Astrocyte of the hippocampus (primary cell): ENCODE data around the gene SHMT1.
A peak's percentile ranks its signal among the peaks of the same experiment; 100 is the strongest.
"Not testable (repeated sequence)": the region's sequence is repeated elsewhere in the genome, so short reads cannot be mapped to it uniquely, and the experiment has no call there.

Experiments used
- DNase-seq: peaks from one replicate; pipeline ENCODE4 v3.0.0; 2011; ENCODE audit warnings: low read depth, low spot score

Gene SHMT1

DNA sequence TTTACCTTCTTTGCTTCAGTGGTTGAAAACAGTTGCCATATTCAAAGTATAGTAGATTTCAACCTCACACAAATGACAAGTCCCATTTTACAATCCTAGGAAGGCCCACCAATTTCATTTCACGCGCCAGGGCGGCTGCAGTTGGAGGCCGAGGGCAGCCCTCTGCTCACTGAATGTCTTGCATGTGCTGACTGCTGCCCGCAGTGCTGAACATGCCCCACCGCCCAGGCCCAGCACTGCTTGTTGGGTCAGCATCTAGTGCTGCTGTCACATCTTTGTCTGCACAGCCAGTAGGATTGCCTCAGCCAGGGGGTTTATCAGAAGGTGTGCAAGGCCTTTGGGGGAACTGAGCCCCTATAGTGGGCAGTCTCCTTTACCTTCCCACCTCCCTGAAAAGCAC, 36.8 kb downstream of the SHMT1 start:
- DNase-seq: no peak

DNA sequence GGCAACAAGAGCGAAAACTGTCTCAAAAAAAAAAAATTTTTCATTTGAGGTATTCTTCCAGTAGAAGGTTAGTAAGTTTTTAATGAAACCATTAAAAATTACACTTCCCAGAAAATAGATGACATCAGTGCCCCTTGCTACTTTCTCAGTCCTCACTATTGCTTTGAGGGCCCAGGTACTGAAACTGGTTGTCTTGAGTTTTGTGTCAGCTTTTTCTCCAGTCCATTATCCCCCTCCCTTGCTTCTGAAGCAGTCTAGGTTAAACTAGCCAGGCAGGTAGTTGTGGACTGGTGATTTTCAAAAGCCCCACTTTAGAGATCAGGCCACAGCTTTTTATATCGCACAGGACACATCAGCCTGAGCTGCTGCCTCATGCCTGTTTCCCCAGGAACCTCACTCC, 37.3 kb downstream of the SHMT1 start:
- no peak for DNase-seq

DNA sequence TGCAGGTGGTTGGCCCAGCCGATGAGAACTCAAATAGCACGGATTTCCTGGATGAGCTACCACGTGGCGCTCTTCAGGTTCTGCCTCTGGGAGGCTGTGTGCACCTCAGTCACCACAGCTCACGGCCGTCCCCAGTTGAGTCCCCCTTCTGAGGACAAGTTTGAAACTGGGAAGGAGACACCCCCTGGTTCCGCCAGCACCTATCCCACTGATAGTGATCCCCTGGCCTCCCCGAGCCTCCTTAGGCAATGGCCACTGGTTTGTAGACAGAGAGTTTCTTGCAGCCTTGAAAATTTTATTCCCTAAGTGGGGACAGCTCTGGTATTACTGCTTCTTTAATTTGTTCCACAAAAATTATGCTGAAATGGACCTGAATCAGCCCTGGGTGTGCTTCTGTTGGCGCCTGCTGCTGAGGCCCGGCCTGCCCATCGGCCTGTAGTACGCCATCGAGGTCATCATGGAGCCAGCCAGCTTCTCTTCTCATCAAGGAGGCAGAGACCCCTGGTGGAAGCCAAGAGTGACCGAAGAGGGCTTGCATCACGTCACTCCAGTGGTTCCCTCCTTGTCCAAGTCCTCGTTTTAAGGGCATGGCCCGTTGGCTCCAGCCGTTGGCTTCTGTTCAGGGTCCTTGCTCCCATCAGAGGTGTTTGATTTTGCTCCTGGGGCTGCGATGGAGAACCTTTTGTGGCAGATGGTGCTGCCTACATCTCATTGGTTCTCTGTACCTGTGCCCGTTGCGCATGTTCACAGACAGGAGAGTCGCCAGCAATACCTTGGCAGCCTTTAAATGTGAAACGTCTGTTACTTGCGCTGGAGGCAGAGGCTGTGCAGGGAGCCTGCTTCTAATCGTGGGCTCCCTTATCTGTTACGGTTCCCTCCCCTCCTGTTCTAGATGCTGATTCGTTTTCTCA, 39.0 kb downstream of the SHMT1 start:
- no peak for DNase-seq

GRCh38 chr17:18323507-18324139, 39.7 kb downstream of the SHMT1 start:
- DNase-seq: no peak

DNA sequence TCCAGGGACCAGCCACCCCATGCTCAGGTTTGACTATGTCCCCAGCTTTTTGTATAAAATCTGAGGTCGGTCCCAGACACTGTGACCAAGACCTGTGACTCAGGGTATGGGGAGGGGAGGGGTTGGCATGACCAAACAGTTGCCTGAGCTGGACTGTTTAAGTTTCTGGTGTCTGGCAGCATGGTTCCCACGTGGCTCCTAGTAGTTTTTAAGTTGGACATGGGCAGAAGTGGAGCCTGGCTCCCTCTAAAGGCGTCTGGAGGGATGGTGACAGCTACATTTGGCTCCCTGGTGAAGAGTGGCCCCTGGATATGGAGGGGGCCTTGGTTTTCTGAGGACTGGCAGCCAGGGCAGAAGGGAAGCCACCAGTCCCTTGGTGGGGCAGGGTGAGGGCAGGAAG, 40.3 kb downstream of the SHMT1 start:
- no peak for DNase-seq

DNA sequence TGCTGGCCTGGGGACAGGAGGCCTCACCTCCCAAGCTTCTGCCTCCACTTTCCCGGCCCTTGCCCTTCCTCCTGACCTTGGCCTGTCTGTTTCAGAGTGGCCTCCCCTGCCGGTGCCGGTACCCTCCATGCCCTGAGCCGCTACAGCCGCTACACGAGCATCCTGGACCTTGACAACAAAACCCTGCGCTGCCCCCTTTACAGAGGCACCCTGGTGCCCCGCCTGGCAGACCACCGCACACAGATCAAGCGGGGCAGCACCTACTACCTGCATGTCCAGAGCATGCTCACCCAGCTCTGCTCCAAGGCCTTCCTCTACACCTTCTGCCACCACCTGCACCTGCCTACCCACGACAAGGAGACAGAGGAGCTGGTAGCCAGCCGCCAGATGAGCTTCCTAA, 40.8 kb downstream of the SHMT1 start:
- no peak for DNase-seq

GRCh38 chr17:18321309-18321708, 42.0 kb downstream of the SHMT1 start:
- no peak for DNase-seq

DNA sequence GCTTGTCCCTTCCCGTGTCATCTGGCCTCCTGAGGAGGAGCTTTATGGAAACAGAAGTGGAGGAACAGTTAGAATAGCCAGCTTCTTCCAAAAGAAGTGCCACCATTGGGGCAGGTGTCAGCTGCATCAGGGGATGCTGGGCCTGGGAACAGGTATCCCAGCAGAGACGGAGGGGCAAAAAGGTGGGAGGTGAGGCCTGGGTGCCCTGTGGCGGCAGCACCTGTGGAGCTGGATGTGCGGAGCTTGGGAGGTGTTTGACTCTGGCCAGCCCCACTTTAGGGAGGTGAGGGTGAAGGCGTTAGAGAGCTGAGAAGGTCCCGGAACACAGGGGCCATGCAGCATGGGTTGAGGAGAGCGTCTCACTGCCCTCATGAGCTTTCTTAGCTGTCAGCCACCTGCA, 43.0 kb downstream of the SHMT1 start:
- no peak for DNase-seq

- peak; percentile 69 for DNase-seq
Measured at GRCh38 chr17:18319604-18320256, 43.6 kb downstream of the SHMT1 start.

DNA sequence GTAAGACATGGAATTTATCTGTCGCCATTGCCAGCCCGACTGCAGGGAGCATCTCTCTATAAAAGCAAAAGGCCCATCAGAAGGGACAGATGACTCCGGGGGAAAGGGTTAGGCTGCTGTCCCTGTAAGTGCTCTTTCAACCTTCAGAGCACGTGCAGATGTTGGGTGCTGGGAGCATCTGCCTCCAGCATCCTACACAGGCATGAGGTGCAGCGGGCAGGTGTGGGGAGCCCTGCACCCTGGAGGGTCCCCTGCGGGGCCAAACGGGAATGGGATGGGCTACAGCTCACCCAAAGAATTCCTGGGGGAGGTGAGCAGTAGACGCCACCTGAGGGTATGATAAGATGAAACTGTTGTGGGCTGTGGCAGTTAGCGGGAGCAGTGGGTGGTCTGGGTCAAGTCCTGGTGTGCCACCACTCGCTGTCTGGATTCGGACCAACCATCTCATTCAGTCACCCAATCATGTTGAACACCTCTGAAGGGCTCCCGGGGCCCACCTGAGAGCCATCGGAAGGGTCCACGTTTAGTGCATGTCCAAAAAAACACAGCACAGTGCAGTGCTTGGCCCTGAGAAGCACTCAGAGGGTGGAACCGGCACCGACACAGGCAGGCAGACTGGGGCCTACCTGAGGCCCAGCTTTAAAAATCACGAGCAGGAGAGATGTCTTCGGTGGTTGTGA, 44.4 kb downstream of the SHMT1 start:
- no peak for DNase-seq

DNA sequence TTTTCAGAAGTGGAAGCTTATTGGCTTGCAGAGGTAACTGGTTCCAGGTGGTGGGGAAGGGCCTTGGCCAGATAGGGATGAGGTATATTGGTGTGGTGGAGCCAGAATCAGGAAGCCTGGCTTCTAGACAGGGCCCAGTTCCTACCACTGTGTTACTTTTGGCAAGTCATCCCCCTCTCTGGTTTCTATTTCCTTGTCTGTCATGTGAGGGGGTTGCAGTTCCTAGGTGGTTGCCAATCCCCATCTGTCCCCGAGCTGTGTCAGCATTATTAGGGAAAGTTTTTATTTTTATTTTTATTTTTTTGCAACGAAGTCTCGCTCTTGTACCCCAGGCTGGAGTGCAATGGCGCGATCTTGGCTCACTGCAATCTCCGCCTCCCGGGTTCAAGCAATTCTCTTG, 45.2 kb downstream of the SHMT1 start:
- DNase-seq: no peak

GRCh38 chr17:18315961-18316360, 47.4 kb downstream of the SHMT1 start:
- no peak for DNase-seq

- DNase-seq: no peak
Measured at GRCh38 chr17:18315562-18315922, 47.8 kb downstream of the SHMT1 start.

DNA sequence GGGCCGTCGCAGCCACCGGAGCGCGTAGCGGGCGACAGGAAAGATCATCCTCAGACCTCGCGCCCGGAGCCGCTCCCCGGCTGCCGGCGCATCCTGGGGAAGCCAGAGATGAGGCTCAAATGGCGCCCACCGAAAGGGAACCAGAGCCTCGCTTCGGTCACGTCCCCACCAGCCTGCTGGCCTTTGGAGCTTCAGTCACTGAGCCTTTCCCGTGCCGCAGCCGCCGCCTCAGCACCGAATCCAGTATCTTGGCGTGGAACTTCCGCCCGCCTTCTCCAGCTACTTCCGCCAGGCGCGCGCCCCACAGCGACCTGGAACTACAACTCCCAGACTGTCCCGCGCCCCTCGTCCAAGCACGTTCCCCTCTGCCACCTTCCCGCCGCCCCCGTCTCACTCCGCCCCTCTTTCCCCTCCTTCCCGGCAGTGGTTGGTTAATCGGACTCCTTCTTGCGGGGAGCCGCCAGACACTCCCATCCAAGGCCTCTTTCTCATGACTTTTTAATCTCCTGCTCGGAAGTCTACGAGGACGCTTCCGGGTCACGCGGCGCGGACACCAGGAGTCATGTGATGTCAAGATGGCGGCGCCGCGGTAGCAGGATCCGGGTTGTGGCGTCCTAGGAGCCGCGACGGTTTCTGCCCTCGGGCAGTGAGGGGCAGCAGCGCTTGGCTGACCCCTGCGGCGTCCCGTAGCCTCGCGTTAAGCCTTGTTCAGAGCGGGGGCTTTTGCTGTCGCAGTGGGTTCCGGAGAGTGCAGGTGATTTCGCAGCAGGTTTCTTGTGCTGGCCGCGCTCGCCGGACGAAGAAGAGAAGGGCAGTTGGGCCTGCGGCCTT, 48.4 kb downstream of the SHMT1 start, which contains the start of the genes SMCR8 and TOP3A:
Gene SMCR8 (plus strand): TSS at position 563 of the 831 bp plus-strand sequence. CDS start 497 bp downstream, outside the sequence.
Gene TOP3A (minus strand): TSS at position 264 of the 831 bp plus-strand sequence. CDS start 216 bp downstream, at position 48.
- peak; percentile 99 for DNase-seq

GRCh38 chr17:18314059-18314730, 49.2 kb downstream of the SHMT1 start:
- DNase-seq: peak; percentile 45

DNA sequence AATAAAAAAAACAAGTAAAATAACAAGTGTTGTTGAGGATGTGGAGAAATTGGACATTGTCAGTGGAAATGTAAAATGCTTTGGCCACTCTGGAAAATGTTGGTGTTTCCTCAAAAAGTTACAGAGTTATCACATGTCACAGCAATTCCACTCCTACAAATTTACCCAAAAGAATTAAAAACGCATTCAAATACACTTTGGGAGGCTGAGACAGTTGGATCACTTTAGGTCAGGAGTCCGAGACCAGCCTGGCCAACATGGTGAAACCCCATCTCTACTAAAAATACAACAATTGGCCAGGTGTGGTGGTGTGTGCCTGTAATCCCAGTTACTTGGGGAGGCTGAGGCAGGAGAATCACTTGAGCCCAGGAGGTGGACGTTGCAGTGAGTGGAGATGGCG, 54.1 kb downstream of the SHMT1 start:
- DNase-seq: no peak

DNA sequence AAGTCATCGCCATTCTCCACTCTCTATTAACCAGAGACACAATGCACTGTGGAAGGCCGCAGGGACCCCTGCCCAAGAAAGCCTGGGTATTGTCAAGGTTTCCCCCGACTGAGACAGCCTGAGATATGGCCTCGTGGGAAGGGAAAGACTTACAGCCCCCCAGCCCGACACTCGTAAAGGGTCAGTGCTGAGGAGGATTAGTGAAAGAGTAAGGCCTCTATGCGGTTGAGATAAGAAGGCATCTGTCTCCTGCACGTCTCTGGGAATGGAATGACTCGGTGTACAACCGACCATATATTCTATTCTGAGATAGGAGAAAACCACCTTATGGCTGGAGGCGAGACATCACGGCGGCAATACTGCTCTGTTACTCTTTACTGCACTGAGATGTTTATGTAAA, 60.1 kb downstream of the SHMT1 start:
- not testable (repeated sequence) for DNase-seq

- DNase-seq: no peak
Measured at GRCh38 chr17:18300725-18301480, 62.4 kb downstream of the SHMT1 start.

GRCh38 chr17:18298061-18298460, 65.3 kb downstream of the SHMT1 start:
- not testable (repeated sequence) for DNase-seq
